ENCODE results near the gene TRIM29. TPM values are rescaled to one million over a fixed set of nuclear protein-coding genes. Genes with fewer than 3 reads are reported as not detected.

The TRIM29 gene
- total and polyA plus RNA-seq, 10 of the 15 experiments (the other 5 are each of a cell fraction or from before 2014, with no cell fraction given) = 0.08 to 0.67 (median 0.26) TPM; not detected in 5

GRCh38 chr11:120130176-120130980 is 7.5 kb downstream of the TRIM29 start (continued):
- TF ChIP-seq ZBED1 (IDR thresholded peaks at IDR 0.05; ENCODE audit: borderline replicate concordance) (no peak), MEF2B (IDR thresholded peaks at IDR 0.05; ENCODE audit: partially characterized antibody, poor library complexity, severe bottlenecking) (no peak), ZNF24 (IDR thresholded peaks at IDR 0.05) (no peak)

- Histone ChIP-seq H3K4me2 (ENCODE audit: control insufficient read depth, insufficient read depth) (no peak overlapping the region), H3K9me3 (replicated peaks; ENCODE audit: control insufficient read depth, insufficient read depth, low read length) (no peaks in the 10 kb centered on the region), H3K27ac (ENCODE audit: control insufficient read depth, insufficient read depth) (no peak overlapping the region), H3K4me3 (no peak overlapping the region), H3K36me3 (ENCODE audit: control insufficient read depth in 2 of 2, insufficient read depth in 2 of 2, low read length in 1 of 2) (no peaks in the 10 kb centered on the region), H3K27me3 (replicated peaks in 1 of 2; ENCODE audit: control insufficient read depth in 2 of 2, insufficient read depth in 2 of 2, low read length in 1 of 2) (peaks cover 8 to 12% of the 10 kb centered on the region in 2 experiments), H3K79me2 (ENCODE audit: control insufficient read depth, insufficient read depth, low read length) (no peaks in the 10 kb centered on the region), H4K20me1 (ENCODE audit: control insufficient read depth, insufficient read depth) (no peaks in the 10 kb centered on the region), H2AFZ (ENCODE audit: control insufficient read depth, low read depth, low read length) (no peak overlapping the region), H3K9ac (ENCODE audit: control insufficient read depth, insufficient read depth, low read length) (no peak overlapping the region), H3K4me1 (ENCODE audit: control insufficient read depth, insufficient read depth, low read length) (no peaks in the 10 kb centered on the region)
- no peak for DNase-seq (ENCODE audit: low read depth, low spot score)
- in situ Hi-C loops (cut with MboI) = no loop called here
- WGBS (ENCODE audit: insufficient coverage, insufficient replicate concordance, low lambda C conversion rate, missing lambda C conversion rate) = 32% methylated on average over 9 of the region's 9 CpGs
- BruUV-seq (replicated peaks) = no TSS peak
- FAIRE-seq = no peak
- ChIA-PET POLR2A (no interaction called here), SMC1A (ENCODE audit: uncharacterized antibody, unreplicated experiment) (no interaction called here), CTCF (no interaction called here), RAD21 (ENCODE audit: unreplicated experiment) (no interaction called here)
- intact Hi-C loops (cut with micrococcal nuclease; ENCODE audit: unreplicated experiment) = no loop called here
- no peak for ATAC-seq
- TF ChIP-seq SPI1 (IDR thresholded peaks at IDR 0.05; ENCODE audit: borderline replicate concordance, insufficient read depth, low read depth, low read length) (no peak), SMARCA5 (IDR thresholded peaks at IDR 0.05) (no peak), TCF12 (IDR thresholded peaks at IDR 0.05; ENCODE audit: low read depth, low read length) (no peak), POLR2A (IDR thresholded peaks at IDR 0.05; ENCODE audit: low read depth, low read length) (no peak), PML (IDR thresholded peaks at IDR 0.05; ENCODE audit: low read length) (no peak), CBFB (IDR thresholded peaks at IDR 0.05; ENCODE audit: low read depth) (no peak), MEF2A (IDR thresholded peaks at IDR 0.05; ENCODE audit: insufficient read depth, low read depth, low read length) (no peak), GATAD2B (conservative IDR thresholded peaks at IDR 0.05; ENCODE audit: low read depth) (no peak), SMC3 (IDR thresholded peaks at IDR 0.05; ENCODE audit: borderline replicate concordance, low read length) (no peak), DPF2 (IDR thresholded peaks at IDR 0.05) (no peak), NFIC (IDR thresholded peaks at IDR 0.05; ENCODE audit: low read depth, low read length) (no peak), HDGF (IDR thresholded peaks at IDR 0.05) (no peak), ZNF687 (IDR thresholded peaks at IDR 0.05) (no peak), EP300 (IDR thresholded peaks at IDR 0.05; ENCODE audit: borderline replicate concordance in 1 of 2, control insufficient read depth in 1 of 2, low read depth in 2 of 2, low read length in 2 of 2) (no peak), ATF7 (IDR thresholded peaks at IDR 0.05; ENCODE audit: low read depth) (no peak), EGR1 (IDR thresholded peaks at IDR 0.05; ENCODE audit: borderline replicate concordance in 1 of 2, low read depth in 2 of 2, low read length in 2 of 2) (no peak)
These were observed 8.3 kb downstream of the TRIM29 start for GRCh38 chr11:120129570-120129969.
